Fibroblast of skin of right quadriceps (primary cell): Measurements from ENCODE around the gene DLEC1.

Experiments used
- DNase-seq: peaks from one replicate; pipeline ENCODE4 v3.0.0-alpha.2; 2013

DLEC1 gene, protein sequence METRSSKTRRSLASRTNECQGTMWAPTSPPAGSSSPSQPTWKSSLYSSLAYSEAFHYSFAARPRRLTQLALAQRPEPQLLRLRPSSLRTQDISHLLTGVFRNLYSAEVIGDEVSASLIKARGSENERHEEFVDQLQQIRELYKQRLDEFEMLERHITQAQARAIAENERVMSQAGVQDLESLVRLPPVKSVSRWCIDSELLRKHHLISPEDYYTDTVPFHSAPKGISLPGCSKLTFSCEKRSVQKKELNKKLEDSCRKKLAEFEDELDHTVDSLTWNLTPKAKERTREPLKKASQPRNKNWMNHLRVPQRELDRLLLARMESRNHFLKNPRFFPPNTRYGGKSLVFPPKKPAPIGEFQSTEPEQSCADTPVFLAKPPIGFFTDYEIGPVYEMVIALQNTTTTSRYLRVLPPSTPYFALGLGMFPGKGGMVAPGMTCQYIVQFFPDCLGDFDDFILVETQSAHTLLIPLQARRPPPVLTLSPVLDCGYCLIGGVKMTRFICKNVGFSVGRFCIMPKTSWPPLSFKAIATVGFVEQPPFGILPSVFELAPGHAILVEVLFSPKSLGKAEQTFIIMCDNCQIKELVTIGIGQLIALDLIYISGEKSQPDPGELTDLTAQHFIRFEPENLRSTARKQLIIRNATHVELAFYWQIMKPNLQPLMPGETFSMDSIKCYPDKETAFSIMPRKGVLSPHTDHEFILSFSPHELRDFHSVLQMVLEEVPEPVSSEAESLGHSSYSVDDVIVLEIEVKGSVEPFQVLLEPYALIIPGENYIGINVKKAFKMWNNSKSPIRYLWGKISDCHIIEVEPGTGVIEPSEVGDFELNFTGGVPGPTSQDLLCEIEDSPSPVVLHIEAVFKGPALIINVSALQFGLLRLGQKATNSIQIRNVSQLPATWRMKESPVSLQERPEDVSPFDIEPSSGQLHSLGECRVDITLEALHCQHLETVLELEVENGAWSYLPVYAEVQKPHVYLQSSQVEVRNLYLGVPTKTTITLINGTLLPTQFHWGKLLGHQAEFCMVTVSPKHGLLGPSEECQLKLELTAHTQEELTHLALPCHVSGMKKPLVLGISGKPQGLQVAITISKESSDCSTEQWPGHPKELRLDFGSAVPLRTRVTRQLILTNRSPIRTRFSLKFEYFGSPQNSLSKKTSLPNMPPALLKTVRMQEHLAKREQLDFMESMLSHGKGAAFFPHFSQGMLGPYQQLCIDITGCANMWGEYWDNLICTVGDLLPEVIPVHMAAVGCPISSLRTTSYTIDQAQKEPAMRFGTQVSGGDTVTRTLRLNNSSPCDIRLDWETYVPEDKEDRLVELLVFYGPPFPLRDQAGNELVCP (N-terminal part only)

DNA sequence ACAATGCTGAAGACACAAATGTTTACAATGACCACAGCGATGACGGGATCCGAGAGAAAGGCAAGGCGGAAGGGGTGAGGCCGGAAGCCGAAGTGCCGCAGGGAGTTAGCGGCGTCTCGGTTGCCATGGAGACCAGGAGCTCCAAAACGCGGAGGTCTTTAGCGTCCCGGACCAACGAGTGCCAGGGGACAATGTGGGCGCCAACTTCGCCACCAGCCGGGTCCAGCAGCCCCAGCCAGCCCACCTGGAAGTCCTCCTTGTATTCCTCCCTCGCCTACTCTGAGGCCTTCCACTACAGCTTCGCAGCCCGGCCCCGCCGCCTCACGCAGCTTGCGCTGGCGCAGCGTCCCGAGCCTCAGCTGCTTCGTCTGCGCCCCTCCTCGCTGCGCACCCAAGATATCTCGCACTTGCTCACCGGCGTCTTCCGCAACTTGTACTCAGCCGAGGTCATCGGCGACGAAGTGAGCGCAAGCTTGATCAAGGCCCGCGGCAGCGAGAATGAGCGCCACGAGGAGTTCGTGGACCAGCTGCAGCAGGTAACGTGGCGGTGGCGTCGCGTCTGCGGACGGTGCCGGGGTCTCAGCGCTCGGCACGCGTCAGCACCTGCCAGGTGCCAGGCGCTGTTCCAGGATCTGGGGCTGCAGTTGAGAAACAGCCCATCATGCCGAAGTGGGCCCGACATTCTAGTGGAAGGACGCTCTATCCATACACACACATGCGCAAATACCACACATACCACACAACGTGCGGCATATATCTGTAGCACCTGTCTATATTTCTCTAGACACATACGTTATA, at the start of gene DLEC1:
TSS of gene DLEC1 (plus strand) at position 108 of the 798 bp plus-strand sequence. CDS start at position 126, 18 bp downstream.
- peak; percentile 59 for DNase-seq

DNA sequence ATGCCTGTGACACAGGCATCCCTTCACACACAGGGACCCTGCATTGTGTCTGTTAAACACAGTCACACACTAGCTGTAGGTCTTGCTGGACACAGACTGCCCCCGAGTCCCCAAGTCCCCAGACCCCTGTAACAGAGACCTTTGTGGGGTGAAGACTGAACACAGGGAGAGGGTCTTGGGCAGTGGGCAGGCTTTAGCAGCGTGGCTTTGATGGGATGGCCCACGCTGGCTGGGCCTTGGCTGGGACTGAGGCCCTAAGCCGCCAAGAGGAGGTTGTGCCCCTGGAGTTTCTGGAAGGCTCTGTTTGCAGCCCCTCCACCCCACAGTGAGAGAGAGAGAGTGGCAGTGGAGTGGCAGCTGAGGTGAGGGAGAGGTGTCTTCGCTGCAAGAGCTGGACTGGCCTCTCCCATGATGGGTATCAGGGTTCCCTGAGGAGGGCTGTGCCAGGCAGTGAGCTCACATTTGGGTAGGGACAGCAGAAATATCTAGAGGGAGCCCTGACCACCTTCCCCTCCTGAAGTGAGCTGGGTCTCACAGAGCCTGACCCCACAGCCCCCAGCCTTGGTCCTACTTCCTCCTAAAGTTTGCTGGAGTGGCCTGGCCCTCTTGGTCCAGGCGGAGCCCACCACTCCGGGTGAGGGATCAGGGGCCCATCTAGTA, 49.1 kb upstream of the DLEC1 start:
- no peak for DNase-seq

DNA sequence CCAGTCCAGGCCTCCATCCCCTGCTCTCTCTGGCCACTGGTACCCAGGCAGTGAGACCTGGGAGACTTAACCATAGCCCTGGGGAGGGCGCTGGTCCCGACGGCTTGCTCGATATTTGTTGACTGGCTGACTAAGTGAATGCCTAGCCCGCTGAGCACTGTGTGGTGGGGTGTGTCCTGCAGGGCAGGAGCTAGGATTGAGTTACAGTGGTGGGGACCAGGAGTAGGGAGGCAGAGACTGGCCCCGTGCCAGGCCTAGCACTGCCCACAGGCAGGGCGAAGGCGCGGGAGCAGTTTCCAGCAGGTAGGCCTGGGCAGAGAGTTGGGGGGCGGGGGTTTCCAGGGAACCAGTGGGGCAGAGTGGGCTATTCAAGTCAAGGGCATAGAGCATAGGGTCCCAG, 48.5 kb upstream of the DLEC1 start, which contains the start of gene VILL:
TSS of gene VILL (plus strand) at position 260 of the 400 bp plus-strand sequence. CDS start 2,887 bp downstream, outside the sequence.
- no peak for DNase-seq

DNA sequence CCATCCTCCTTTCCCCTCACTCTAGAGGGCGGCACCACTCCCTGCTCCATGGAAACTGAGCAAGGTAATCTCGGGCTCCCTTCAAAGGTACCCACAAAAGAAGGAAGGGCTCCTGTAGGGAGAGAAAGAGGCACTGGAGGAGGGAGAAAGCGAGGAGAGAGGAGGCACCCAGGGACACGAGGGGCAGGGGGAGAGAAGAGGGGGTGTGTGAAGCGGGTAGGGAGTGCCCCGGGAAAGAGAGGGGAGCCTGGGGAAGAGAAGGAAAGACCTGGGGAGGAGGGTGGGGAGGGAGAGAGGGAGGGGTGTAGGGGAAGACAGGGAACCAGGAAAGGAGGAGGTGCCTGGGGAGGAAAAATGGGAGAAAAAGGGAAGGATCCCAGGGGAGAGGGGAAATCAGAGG, 47.9 kb upstream of the DLEC1 start:
- no peak for DNase-seq

DNA sequence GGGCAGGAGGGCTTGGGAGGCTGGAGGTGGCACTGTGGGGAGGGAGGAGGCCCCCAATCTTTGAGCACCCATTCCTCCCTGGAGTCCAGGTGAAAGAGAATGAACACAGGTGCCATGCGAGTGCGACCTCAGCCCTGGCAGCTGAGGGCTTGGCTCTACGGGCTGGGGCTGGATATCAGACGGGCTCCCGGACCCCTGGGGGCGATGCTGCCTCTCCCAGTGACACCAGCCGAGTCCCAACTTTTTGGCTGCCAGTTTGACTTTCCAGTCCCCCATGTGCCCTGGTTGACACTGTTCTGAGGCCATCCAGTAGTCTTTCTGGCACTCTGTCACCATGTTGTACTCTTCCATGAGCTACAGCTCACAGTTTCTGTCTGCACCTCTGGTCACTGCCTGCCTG, 47.2 kb upstream of the DLEC1 start:
- no peak for DNase-seq

DNA sequence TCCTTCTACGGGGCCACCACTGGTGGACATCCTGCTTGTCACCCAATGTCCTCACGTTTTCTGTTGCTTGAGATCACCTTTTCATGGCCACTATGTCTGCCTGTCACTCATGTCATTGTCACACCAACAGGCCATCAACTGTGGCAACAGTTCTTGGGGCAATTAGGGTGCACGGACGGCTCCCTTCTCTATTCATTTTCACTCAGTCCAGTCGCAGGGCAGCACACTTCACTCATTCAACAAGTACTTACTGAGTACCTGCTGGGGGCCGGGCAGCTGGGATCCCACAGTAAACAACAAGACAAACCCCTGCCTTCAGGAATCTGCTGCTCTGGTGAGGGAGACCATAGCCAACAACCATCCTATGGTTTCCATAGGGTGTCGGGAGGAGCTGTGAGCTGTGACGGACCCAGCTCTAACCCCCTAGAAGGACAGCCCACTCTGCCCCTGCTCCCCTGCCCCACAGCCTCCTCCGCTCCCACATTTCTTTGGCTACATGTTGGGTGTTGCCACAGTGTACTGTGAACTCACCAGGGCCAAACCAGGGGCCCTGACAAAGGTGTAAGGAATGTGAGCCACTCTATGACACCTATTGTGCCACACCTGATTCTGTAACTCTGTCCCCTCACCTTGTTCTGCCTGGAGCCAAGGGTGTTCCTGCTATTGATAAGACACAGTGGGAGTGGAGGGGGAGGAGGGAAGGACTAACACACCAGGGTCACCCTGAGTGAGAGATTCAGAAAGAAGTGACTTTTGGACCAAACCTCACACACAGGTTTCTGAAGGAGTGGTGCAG, 46.5 kb upstream of the DLEC1 start:
- DNase-seq: no peak

DNA sequence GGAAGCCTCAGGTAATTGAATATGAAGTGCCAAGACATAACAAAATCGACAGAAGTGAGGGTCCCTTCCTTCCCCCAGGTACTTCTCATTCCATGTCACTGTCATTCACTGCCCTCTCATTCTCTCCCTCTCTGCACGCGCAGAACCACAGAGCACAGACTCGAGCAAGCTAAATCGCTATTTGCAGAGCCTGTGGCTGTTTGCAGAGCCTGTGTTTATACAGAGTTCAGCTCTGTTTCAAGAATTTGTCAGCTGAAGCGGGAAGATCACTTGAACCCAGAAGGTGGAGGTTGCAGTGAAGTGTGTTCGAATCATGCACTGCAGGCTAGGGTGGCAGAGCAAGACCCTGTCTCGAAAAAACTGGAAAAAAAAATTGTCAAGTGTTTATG, 45.9 kb upstream of the DLEC1 start:
- no peak for DNase-seq

DNA sequence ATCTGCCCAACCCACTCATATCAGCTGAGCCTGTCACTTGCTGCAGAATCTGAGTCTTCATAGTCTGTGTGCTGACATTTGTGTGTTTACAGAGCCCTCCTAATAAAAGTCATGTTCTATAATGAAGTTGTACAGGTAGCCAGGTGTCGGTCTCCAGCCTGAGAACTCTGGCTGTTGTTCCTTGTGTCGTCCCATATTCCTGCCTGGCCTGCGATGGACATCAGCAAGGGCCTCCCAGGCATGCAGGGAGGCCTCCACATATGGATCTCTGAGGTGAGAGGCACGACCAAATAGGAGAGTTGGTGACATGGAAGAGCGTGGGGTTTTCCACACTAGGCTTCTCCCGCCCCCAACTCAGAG, 45.6 kb upstream of the DLEC1 start:
- no peak for DNase-seq

DNA sequence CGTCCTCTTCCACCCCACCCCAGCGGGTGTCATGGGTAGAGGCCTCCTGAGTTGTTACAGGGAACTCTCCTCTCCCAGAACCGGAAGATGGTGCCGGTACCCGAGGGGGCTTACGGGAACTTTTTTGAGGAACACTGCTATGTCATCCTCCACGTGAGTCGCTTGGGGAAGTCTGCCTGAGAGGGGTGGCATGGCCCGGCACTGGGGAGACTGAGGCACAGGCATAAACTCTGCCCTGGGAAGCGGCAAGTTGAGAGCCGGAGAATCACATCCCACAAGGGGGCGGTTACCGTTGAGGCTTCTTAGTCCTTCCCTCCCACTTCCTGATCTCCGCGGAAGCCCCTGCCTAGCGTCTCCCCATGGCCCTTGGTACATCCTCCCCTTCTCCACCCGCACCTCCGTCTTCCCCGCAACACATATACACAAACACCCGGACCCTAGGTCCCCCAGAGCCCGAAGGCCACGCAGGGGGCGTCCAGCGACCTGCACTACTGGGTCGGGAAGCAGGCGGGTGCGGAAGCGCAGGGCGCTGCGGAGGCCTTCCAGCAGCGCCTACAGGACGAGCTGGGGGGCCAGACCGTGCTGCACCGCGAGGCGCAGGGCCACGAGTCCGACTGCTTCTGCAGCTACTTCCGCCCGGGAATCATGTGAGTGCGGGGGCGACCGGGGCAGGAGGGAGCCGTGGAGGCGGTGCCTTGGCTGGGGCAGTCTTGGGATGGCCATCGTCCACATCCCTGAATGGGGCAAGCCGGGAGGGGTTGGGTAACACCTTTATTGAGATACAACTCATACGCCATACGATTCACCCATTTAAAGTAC, 45.0 kb upstream of the DLEC1 start:
- peak; percentile 73 for DNase-seq

DNA sequence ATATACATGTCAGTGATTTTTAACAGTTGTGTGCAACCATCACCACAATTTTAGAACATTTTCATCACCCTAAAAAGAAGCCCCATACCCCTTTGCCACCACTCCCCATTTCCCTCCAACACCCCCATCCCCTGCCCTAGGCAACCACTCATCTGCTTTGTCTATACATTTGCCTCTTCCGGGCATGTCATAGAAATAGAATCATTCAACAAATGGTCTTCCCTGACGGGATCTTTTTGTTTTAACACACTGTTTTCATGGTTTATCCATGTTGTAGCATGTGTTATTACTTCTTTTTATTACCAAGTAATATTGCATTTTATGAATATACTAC, 44.4 kb upstream of the DLEC1 start:
- DNase-seq: no peak

DNA sequence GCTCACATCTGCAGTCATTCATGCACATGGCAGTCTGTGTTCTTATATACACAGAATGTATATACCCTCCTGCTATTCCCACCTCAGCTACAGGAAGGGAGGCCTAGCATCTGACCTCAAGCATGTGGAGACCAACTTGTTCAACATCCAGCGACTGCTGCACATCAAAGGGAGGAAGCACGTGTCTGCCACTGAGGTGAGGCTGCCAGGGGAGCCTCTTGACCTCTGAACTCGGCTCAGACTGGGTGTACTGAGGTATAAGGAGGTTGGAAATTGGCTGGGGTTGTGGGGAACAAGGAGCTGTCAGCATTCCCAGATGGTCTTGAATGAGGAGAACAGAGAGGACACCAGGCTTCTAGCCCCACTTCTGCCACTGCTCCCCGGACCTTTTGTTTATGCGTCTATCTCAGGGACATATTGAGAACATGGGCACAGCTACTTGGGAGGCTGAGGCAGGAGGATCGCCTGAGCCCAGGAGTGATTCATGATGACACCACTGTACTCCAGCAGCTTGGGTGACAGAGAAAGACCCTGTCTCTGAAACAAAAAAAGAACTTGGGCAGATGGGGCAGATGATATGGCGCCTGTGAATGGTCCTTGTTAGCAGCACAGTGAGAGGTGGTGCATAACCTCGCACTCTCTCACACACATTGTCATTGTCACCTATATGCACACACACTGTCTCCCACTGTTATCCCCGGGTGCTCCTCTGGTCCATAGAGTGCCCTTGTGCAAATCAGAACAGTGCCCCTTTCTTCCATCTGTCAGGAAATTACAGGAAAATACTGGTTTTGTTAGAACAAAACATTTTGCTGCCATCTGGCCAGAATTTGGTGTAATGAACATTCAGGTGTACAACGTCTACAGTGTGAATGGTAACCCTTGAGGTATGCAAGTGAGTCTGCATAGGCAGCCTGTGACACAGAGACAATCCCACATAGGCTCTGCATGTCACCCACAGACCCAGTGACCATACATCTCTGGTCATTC, 43.1 kb upstream of the DLEC1 start:
- DNase-seq: no peak

DNA sequence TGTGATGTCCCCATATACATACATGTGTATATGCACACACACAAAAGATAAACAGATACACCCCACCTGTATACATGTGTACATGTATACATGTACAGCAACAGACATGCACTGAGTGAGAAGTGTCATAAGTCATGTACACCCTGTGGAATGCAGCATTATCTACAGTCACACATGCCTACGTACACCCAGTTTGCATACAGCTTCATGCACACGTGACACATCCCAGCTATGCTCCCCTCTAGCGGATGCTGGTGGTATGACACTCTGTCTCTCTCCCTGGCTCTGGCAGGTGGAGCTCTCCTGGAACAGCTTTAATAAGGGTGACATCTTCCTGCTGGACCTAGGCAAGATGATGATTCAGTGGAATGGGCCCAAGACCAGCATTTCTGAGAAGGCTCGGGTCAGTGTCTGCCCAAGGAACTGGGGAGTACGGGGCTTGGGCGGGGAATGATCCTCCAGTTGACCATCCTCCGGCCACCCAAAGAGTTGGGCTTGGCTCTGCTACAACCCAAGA, 42.2 kb upstream of the DLEC1 start:
- peak; percentile 75 for DNase-seq

DNA sequence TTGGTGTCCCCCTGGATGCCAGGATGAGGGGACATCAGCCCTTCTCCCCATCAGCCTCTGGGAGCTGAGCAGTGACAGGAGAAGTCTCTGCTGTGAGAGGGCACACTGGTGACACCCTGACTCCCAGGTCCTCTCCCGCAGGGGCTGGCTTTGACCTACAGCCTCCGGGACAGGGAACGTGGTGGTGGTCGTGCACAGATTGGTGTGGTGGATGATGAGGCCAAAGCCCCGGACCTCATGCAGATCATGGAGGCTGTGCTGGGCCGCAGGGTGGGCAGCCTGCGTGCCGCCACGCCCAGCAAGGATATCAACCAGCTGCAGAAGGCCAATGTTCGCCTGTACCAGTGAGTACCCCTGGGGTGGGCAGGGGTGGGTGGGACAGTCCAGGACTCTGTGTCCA, 41.7 kb upstream of the DLEC1 start:
- no peak for DNase-seq

DNA sequence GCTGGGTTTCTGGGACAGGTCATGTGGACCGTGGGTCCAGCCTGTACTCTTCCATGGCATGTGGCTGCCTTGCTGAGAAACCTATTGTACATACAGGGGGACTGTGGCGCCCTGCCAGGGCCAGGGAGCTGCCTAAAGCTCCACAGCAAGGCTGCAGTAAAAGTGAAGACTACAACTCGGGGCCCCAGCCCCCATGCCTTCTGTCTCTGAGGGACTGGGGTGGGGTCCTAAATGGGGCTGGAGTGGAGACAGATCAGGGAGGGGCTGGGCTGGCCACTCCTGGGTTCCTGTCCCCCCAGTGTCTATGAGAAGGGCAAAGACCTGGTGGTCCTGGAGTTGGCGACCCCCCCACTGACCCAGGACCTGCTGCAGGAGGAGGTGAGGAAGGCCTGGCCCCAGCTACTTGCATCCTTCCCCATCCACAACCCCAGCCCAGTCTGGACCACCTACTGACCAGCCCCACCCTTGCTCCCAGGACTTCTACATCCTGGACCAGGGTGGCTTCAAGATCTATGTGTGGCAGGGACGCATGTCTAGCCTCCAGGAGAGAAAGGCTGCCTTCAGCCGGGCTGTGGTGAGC, 41.1 kb upstream of the DLEC1 start:
- no peak for DNase-seq

DNA sequence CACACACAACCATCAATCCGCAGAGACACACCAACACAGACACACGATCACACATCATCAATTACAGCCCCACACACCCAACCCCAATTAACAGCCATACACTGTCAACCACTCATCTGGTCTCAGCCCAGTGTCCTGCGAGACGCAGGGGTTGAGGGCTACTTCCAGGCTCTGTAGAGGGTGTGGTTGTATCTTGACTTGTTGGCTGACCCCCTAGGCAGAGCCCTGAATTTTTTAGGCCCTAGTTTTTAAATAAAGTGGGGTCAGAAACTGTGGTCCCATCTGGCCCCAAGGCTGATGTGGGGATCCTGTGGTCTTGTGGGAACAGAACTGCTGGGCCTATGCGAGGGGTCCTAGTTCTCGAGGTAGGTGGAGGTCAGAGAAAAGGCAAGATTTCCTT, 39.2 kb upstream of the DLEC1 start:
- no peak for DNase-seq

DNA sequence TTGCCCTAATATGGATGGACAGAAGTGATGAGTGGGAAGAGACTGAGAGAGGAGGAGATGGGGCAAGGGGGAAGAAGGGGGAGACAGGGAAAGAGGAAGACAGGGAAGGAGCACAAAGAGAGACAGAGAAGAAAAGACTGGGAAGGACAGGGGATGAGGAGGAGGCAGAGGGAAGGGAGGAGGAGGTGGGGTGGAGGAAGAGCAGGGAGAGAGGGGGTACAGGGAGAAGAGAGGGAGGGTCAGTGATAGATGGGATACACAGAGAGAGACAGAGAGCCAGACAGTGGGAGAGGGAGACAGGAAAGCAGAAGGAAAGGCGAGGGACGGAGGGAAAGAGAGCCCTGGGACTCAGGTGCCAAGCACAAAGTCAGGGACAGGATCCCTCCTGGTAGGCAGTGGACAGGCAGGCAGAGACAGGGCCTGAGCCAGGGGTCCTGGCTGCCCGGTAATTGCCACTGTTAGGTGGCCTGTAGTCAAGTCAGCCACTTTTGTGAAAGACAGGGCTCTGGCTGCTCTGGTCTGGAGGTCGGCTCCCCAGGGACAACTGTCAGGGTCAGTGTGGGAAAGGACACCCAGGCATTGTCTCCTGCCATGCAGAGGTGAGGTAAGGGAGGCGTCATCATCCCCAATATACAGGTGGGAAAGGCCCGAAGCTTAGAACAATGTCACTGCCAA, 38.6 kb upstream of the DLEC1 start:
- DNase-seq: no peak

DNA sequence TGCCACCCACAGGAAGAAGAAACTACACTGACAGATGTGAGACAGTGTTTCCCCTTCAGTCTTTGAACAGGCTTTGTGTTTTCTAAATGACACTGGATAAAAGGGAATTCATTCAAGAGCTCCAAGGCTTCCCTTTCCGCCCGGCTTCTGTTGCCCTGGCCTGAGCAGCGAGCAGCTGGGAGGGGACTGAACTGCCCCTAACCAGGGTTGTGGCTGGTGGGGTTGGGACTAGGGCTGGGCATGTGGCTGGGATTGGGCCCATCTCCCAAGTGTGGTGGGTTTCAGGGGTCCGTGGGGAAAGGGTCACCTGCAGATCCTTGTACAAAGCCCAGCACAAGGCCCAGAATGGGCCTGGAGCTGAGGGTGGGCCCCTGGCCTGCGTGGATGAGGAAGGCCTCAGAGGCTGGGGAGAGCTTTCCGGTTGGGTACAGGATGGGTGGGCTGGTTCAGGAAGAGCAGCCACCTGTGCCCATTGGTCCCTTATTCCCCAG, 38.0 kb upstream of the DLEC1 start:
- no peak for DNase-seq
